Panc1 (cell line): ENCODE results near the gene HSF5. TPM values are rescaled to one million over a fixed set of nuclear protein-coding genes. Genes with fewer than 3 reads are reported as not detected.

ENCODE experiments used
- ATAC-seq: fragments of 200-7000 bp; cut with Tn5 transposase; 2 replicates; pipeline ENCODE4 v1.9.1; 2020; ENCODE audit warnings: mild to moderate bottlenecking, moderate library complexity
- BruUV-seq: library from RNA; stranded (reverse); fragments of 400-500 nt; replicated peaks from 2 replicates; lab custom pipeline; 2021; lab: Mats Ljungman, UMichigan
- CTCF ChIA-PET: fragments of 300-600 bp; sonication (Branson Sonifier 250); formaldehyde crosslinking; loops from one replicate; lab custom pipeline; 2022; ENCODE audit warnings: antibody characterized with exemption; lab: Charles Lee
- POLR2A ChIA-PET: fragments of 300-600 bp; sonication (Branson Sonifier 250); formaldehyde crosslinking; loops from one replicate; lab custom pipeline; 2022; ENCODE audit warnings: antibody characterized with exemption; lab: Charles Lee
- DNase-seq: peaks from one replicate; pipeline ENCODE4 v3.0.0-alpha.2; 2010; ENCODE audit warnings: low read depth, low spot score
- H3K27ac ChIP-seq: 2 replicates; pipeline ENCODE4 v1.5.1; 2011; ENCODE audit warnings: mild to moderate bottlenecking, low read length, inconsistent platforms
- H3K27me3 ChIP-seq: fragments of 200-500 bp; sonication (Bioruptor generic); 2 replicates; pipeline ENCODE4 v1.6.0; 2014; ENCODE audit warnings: low read length, inconsistent platforms; ENCODE audit not compliant: control insufficient read depth, insufficient read depth
- H3K36me3 ChIP-seq: fragments of 200-500 bp; sonication (Bioruptor generic); 2 replicates; pipeline ENCODE4 v1.5.1; 2014; ENCODE audit warnings: inconsistent platforms, mild to moderate bottlenecking, low read length, moderate library complexity; ENCODE audit not compliant: control insufficient read depth, insufficient read depth
- H3K4me1 ChIP-seq: 2 replicates; pipeline ENCODE4 v1.5.1; 2011; ENCODE audit warnings: inconsistent platforms, mild to moderate bottlenecking, low read length, moderate library complexity; ENCODE audit not compliant: control insufficient read depth, insufficient read depth
- H3K4me3 ChIP-seq, 2 experiments: 2 replicates each; pipeline ENCODE4 v1.5.1; 2011 to 2012; ENCODE audit warnings: low read depth in 2 of 2, low read length in 2 of 2, mild to moderate bottlenecking in 2 of 2, inconsistent platforms in 1 of 2, moderate library complexity in 1 of 2
- H3K9me3 ChIP-seq: fragments of 200-500 bp; sonication (Bioruptor generic); 2 replicates; pipeline ENCODE4 v1.5.1; 2014; ENCODE audit warnings: low read depth, mild to moderate bottlenecking, inconsistent platforms, low read length, moderate library complexity; ENCODE audit not compliant: control insufficient read depth, insufficient read depth
- CTCF ChIP-seq: fragments of 450-650 bp; IDR thresholded peaks from 2 replicates; pipeline ENCODE4 v1.5.1; 2017; ENCODE audit warnings: mild to moderate bottlenecking
- POLR2AphosphoS5 ChIP-seq: IDR thresholded peaks from 2 replicates; pipeline ENCODE4 v1.6.1; 2012; ENCODE audit warnings: mild to moderate bottlenecking, low read depth, low read length, moderate library complexity
- SIN3A ChIP-seq: IDR thresholded peaks from 2 replicates; pipeline ENCODE4 v1.6.1; 2012; ENCODE audit warnings: low read depth, mild to moderate bottlenecking, low read length, moderate library complexity, borderline replicate concordance; ENCODE audit not compliant: insufficient read depth
- TCF7L2 ChIP-seq: IDR thresholded peaks from 2 replicates; pipeline ENCODE4 v1.6.1; 2011; ENCODE audit warnings: mild to moderate bottlenecking, low read depth, low read length, inconsistent platforms
- in situ Hi-C: cut with HindIII; loops from 2 replicates; pipeline ENCODE4 v1.10.0; 2016; ENCODE audit warnings: low sequenced_read_pairs, low pct_unique_long_range_greater_than_20kb
- intact Hi-C: fragments of 100-400 bp; cut with micrococcal nuclease; formaldehyde crosslinking; loops from one replicate; pipeline ENCODE4 v1.10.0; 2022; ENCODE audit not compliant: unreplicated experiment
- total RNA-seq: library from RNA; stranded (reverse); gene quantifications from one replicate; pipeline ENCODE4 v1.2.1, GENCODE V29; 2021; ENCODE audit not compliant: unreplicated experiment
- TF ChIP-seq, protein P1 (sequence below), 2 experiments: IDR thresholded peaks; 2 replicates each; pipeline ENCODE4 v1.6.1; 2011 to 2012; ENCODE audit warnings: low read depth in 2 of 2, control low read depth in 1 of 2, low read length in 1 of 2, mild to moderate bottlenecking in 1 of 2, moderate library complexity in 1 of 2; ENCODE audit not compliant: insufficient read depth in 1 of 2

HSF5 gene
- total RNA-seq, 1 experiment from 2014 or later: not detected

- intact Hi-C loops: no loop called here
- TF ChIP-seq TCF7L2 (no peak), CTCF (no peak), POLR2AphosphoS5 (no peak)
- TF ChIP-seq, protein P1, sequence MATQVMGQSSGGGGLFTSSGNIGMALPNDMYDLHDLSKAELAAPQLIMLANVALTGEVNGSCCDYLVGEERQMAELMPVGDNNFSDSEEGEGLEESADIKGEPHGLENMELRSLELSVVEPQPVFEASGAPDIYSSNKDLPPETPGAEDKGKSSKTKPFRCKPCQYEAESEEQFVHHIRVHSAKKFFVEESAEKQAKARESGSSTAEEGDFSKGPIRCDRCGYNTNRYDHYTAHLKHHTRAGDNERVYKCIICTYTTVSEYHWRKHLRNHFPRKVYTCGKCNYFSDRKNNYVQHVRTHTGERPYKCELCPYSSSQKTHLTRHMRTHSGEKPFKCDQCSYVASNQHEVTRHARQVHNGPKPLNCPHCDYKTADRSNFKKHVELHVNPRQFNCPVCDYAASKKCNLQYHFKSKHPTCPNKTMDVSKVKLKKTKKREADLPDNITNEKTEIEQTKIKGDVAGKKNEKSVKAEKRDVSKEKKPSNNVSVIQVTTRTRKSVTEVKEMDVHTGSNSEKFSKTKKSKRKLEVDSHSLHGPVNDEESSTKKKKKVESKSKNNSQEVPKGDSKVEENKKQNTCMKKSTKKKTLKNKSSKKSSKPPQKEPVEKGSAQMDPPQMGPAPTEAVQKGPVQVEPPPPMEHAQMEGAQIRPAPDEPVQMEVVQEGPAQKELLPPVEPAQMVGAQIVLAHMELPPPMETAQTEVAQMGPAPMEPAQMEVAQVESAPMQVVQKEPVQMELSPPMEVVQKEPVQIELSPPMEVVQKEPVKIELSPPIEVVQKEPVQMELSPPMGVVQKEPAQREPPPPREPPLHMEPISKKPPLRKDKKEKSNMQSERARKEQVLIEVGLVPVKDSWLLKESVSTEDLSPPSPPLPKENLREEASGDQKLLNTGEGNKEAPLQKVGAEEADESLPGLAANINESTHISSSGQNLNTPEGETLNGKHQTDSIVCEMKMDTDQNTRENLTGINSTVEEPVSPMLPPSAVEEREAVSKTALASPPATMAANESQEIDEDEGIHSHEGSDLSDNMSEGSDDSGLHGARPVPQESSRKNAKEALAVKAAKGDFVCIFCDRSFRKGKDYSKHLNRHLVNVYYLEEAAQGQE (IDR thresholded peaks at IDR 0.05; ENCODE audit: insufficient read depth in 1 of 2, low read depth in 2 of 2, low read length in 1 of 2): no peak
- CTCF ChIA-PET: no interaction called here
- Histone ChIP-seq H3K27ac (no peak overlapping the region), H3K36me3 (no peaks in the 10 kb centered on the region), H3K4me3 (no peak overlapping the region), H3K4me1 (no peaks in the 10 kb centered on the region; the same call in 1 of the 2 replicates), H3K9me3 (no peaks in the 10 kb centered on the region), H3K27me3 (no peaks in the 10 kb centered on the region)
- in situ Hi-C loops: no loop called here
- DNase-seq (no peak), ATAC-seq (no peak)
- POLR2A ChIA-PET: no interaction called here
- BruUV-seq: no TSS peak
Measured at GRCh38 chr17:58508341-58509067, 20.3 kb upstream of the HSF5 start.

GRCh38 chr17:58507123-58507634, 19.0 kb upstream of the HSF5 start:
- in situ Hi-C loops: no loop called here
- DNase-seq: no peak
- ChIA-PET POLR2A (no interaction called here), CTCF (no interaction called here)
- no TSS peak for BruUV-seq
- intact Hi-C loops: no loop called here
- H3K4me3 ChIP-seq: no peak overlapping the region
- no peaks in the 10 kb centered on the region for H3K27me3 ChIP-seq
- no peaks in the 10 kb centered on the region for H3K9me3 ChIP-seq
- TF ChIP-seq CTCF: no peak
- no peak for TF ChIP-seq SIN3A
- TF ChIP-seq, protein P1 (IDR thresholded peaks at IDR 0.05; ENCODE audit: insufficient read depth in 1 of 2, low read depth in 2 of 2, low read length in 1 of 2): no peak
- TF ChIP-seq TCF7L2: no peak
- TF ChIP-seq POLR2AphosphoS5: no peak
- no peaks in the 10 kb centered on the region for H3K36me3 ChIP-seq
- H3K4me1 ChIP-seq: no peaks in the 10 kb centered on the region
- no peak for ATAC-seq
- no peak overlapping the region for H3K27ac ChIP-seq
